OCI-M1 (cell line): ENCODE results near the gene BRD4.
A peak's percentile ranks its signal among the peaks of the same experiment; 100 is the strongest.
"Not testable (repeated sequence)": the region's sequence is repeated elsewhere in the genome, so short reads cannot be mapped to it uniquely, and the experiment has no call there.

Source experiments
- DNase-seq: peaks from one replicate; lab custom pipeline; 2025; lab: John Stamatoyannopoulos, UW

The BRD4 gene

DNA sequence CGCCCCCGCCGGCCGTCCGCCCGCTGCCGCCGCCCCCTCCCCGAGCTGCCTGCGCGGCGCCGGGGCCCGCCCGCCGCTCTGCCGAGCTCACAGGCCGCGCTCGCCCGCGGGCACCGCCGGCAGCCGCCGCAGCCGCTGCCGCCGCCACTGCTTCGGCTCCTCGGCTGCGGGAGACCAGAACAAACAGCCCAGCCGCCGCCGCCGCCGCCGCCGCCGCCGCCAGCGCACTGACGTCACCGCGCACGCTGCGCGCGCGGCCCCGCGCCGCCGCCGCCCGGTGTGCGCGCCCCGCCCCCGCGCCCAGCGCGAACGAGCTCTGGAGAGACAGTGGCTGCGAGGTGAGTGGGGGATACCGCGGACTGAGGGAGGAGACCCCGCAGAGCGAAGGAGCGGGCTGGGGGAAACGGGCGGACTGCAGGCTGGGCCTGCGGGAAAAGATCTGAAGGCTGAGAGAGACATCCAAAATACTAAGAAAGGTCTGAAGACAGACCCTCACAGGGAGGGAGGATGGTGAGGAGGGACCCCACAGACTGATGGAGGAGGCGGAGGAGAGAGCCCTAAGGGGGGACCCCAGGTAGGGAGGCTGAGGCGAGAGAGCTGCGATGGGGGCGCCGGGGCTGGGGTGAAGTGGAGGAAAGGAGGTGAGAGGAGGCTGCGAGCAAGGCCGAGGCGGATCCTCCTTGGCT lies at the start of gene BRD4:
Gene BRD4 (minus strand): TSS at position 229 of the 686 bp plus-strand sequence. CDS start 59,440 bp downstream, outside the sequence.
- DNase-seq = peak; percentile 87

DNA sequence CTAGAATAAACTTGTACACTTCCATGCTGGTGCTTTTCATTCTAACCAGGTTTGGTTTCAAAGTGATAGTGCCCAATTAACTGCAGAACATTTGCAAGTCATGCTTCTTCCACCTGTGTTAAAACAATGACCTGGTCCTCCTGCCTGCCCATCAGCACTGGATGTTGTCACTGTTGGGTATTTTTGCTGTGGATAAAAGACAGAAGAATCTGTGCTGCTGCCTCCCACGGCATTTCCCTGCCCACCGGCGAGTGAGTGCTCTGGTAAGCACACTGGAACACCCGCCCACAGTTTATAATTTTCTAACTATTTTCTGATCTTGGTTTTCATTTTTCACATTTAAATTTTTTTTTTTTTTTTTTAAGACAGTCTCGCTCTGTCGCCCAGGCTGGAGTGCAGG lies 49.5 kb upstream of the BRD4 start:
- no peak for DNase-seq

DNA sequence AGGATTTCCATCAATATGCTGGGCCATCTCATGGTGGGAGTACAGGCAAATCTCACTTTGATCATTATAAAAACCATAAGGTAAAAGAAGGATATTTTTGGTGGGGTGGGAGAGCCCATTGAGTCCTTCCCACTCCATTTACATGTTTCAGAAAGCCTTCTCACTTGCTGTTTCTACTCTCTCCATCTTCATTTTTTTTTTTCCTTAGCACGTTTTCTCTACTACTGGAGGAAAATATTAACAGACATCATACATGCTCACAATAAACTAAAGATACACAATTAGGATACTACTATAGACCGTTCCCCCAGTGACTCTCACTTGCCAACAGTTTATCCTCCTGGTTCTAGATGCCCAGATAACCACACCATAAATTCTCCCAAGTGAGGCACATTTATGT lies 49.1 kb upstream of the BRD4 start:
- no peak for DNase-seq

DNA sequence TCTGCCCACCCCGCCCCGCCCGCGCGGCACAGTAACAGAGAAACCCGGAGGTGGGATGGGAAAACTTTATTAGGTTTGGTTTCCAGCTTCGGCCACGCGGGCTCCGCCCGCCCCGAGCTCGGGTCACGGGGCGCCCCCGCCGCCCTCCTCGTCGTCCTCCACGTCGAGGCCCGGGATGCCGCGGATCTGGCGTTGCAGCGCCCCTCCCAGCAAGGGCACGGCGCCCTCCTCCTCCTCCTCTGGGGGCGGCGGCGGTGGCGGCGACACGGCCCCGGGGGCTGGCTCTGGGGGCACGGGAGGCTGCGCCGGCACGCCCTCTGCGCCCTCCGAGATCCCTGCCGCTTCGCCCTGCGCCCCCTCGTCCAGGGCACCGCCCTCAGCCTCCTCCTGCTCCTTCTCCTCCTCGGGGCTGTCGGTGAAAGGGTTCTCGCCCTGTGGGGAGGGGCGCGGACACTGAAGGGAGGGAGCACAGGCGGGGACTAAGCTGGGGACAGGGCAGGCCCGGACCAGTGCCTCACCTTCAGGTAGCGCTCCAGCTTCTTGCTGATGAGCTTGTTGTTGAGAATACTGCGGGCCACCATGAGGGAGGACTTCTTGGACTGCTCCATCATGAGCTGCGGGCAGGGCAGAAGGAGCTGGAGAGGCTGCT lies 47.8 kb upstream of the BRD4 start:
- DNase-seq = peak; percentile 93

DNA sequence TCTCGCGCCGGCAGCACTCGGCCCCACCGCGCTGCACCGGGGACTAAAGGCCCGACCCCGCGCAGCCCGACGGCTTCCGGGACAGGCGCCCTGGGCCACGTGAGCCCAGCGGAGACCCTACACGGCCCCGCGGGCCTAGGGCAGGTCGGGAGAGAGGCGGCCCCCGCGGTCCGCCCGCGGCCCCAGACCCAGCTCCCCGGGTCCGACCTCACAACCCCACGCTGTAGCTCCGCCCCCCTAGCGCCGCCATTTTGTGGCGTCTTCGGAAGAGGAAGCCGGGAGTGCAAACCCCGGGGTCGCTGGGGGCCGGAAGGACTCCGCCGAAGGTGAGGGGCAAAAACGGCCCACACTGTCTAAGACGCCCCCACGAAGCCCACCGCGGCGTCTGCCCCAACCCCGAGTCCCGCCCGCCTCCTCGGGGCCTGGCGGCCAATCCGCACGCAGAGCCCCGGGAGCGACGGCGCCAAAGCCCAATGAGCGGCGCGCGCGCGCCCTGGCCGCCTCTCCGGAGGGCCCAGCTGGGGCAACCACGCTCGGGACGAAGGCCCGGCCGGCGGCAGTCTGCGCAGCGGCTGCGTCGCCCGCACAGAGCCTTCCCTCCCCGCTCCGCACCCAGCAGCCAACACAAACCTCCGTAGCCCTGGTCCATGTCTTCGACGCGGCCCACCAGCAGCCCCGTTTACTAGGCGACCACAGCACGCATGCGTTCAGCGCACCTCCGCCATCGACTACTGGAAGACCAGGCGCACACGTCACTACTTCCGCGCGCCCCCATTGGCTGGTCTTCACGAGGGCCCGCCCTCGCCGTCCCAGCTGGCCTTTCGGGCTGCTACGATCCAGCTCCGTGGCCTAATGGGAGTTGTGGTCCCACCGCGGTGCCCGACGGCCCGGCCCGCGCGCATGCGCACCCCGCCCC lies 47.0 kb upstream of the BRD4 start, which contains the start of gene AKAP8:
Gene AKAP8 (minus strand): TSS at position 705 of the 916 bp plus-strand sequence. CDS start 56 bp downstream, at position 649.
- peak; percentile 100 for DNase-seq

DNA sequence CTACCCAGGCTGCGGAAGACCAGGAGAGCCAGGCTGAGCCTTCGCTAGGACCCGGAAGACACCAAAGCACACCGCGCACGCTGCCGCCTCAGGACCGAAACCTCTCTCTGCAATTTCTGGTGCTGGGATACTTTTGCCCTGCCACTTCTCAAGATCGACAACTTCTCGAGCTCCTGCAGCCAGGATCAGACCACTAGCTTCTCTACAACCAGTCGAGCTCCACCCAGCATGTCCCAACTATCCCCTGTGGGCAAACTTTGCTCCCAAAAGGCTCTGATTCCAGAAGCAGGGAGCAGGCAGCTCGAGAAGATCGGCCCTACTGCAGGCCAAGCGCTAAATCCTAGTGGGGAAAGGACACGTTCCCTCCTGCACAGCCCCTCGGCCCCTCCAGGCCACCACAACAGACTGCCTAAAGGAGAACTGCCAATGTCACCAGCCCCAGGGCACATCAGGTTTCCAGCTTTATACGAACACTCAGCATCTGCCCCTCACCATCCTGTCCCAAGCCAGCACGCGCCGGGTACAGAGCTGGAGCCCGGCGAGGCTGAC lies 46.3 kb upstream of the BRD4 start:
- DNase-seq = peak; percentile 89

DNA sequence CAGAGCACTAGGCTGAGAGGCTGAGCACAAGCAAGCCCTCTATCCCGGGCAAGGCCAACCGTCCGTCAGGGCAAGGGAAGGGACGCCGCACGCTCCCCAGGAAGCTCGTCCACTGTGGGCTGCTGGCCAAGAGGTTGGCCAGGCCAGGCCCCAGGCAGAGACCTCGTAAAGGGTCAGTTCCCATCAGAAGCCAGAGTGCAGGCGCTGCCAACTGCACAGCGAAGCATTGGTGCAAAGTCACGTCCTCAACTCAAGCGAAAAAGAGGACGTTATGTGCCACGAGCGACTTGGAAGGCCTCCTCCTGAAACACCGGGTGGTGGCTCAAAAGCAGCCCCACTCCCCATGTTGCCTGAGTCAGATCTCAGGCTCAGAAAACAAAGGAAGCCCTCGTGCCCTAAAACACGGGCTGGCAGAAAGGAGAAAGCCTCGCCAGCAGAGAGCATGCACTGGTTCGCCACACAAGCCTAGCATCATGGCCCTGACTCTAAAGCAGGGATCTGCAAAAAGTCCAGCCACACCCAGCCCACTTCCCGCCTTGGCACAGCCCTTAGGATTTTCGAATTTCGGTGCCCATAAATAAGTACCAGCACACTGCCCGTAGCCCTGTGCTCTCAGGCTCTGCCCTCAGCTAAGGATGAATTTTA lies 42.6 kb upstream of the BRD4 start:
- DNase-seq = no peak

DNA sequence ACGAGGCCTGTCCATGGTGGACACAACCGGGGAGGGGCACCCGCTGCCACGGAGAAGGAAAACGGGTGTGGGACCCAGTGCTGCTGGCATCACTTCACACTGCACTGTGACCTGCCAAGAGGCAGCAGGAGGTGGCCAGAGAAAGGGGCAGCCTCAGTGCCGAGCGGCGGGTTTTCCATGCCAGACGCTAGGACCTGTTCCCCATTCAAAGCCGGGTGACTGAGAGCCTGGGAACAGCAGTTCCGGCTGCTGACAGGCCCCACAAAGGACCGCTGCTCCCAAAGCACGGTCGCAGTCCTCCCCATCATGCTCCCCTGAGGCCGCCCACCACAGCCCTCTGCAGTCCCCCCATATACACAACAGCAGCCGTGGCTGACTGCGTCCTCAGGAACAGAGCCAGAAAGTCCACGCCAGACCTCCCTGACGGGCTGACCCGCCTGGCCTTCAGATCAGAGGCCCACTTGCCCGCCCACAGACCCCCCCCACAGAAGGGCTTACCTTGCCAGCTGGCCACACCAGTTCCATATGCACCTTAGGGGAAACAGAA lies 41.8 kb upstream of the BRD4 start:
- DNase-seq = no peak

DNA sequence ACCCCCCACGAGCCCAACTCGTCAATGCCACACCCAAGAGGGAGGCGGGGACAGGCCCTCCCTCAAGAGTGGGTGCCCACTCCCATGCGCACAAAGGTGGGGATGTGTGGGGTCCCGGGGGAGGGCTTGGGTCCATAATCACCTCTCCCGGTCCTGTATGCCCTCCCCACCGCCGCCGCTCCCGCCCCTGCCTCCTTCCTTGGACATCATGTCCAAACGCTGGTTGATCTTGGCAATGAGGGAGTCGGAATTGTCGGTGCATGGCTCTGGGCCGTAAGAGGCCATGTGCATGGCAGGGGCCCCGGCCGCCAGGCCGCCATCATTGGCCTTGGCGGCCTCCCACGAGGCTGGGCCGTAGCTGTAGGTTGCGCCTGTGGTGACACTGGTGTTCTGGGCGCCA lies 41.3 kb upstream of the BRD4 start:
- no peak for DNase-seq

DNA sequence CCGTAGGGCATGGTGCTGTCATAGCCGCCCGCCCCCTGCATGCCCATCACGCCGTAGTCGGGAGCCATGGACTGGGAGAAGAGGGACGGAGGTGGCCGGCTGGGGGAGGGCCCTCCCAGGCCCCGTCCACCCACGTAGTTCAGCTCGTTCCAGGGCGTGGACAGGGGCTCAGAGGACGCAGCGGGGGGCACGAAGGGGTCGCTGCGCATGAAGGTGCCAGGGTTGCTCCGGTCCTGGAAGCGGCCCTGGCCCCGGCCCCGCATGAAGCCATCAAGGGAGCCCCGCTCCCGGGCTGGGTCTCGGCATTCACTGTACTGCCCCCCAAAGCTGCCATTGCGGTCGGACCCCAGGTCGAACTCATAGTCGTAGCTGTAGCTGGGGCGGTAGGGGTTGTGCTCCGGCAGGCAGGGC lies 40.6 kb upstream of the BRD4 start:
- no peak for DNase-seq

DNA sequence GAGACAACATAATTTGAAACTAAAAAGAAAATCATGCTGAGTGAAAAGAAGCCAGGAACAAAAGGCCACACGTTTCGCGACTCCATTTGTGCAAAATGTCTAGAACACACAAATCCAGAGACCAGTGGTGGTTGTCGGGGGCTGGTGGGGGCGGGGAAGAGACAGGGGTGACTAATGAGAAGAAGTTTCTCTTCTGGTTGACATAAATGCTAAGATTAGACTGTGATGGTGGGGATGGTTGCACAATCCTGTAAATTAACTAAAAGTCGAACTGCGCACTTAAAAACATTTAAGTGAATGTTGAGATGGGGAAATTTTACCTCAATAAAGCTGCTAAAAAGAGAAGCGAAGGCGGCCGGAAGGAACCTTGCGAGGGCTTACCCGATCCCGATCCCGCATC lies 40.1 kb upstream of the BRD4 start:
- DNase-seq = no peak

DNA sequence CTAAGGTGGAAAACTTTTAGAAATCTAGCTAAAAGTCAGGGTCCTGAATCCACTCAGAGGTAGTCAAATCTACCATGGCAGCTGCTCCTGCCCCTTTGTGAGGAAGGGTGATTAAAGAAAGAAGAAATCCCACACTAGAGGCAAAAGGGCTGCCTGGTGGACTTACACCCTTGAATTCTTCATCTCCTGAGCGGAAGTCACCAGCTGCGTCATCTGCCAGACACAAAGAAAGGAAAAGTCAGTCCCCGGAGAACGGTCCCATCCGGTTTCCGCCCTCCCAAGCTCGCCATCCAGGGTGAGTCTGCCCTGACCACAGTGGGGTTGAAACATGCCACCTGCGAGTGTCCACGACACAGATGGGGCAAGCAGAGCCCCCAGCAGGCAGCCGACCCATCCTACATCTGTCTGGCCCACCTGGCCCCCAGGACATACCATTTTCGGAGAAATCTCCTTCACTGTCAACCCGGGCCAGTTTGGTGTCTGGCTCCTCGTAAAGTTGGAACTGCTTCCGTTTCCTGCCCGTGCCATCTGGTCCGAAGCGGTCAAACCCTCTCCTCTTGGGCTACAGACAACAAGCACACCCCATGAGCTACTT lies 39.5 kb upstream of the BRD4 start:
- DNase-seq = no peak

DNA sequence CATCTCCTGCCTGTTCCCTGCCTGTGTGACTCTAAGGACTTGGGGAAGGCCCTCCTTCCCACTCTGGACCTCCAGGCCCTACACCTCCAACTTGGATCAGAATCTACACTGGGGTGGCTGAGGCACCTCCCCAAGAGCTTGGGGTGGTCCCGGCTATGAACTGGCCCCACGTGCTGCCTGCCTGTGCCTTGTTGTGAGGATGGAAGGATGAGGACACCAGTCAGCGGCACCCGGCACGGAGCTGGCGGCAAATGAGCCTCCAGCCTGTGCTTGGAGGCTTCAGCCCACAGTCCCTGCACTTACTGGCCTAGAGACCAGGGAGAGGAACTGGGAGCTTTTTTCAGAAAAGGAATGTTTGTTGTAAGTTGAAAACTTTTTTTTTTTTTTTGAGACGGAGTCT lies 38.8 kb upstream of the BRD4 start:
- DNase-seq = no peak

DNA sequence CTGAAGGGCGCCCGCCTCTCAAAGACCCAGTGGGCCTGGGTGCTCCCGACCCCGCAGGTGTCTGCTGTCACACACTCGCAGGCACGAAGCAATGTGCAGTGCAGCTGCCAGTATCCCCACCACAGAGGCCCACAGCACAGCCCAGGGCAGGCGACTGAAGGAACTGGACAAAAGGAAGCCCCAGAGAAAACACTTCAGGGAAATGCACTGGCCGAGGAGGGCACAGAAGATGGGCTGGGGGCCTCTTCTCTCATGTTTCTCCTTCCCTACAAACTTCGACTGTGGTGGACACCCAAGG lies 37.2 kb upstream of the BRD4 start:
- no peak for DNase-seq

DNA sequence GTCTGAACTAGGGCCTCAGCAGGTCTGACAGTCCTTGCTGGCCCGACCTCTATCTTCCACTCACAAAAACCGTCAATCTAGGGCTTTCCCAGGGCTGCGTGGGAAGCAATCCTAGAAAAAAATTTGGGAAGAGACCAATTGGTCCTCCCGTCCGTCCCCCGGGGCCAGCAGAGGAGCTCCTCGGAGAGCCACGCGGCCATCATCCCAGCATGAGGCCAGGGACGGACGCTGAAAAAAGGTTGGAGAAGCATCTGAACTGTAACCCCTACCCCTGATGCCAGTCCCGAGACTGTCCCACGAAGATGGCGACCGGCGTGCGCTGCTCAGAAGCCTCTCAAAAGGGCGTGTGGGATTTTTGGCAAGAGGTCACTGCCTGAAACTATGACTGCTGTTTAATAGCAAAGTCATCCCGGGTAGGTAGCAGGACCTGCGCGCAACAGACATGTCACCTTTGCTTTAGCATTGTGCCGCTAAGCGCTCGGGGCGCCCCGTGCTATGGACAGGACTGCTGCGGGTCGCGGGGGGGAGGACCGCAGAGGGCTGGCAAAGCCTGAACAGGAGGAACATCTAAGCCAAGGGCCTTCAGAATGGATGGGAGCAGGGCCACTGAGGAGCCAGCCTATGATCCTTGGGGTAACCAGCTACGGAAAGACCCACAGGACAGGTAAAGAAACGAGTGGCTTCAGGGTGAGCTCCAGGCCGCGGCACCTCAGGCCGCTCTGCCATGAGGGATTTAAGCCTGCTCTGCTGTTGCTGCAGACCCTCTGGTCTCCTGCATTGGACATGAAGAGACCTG lies 36.7 kb upstream of the BRD4 start:
- DNase-seq = no peak

DNA sequence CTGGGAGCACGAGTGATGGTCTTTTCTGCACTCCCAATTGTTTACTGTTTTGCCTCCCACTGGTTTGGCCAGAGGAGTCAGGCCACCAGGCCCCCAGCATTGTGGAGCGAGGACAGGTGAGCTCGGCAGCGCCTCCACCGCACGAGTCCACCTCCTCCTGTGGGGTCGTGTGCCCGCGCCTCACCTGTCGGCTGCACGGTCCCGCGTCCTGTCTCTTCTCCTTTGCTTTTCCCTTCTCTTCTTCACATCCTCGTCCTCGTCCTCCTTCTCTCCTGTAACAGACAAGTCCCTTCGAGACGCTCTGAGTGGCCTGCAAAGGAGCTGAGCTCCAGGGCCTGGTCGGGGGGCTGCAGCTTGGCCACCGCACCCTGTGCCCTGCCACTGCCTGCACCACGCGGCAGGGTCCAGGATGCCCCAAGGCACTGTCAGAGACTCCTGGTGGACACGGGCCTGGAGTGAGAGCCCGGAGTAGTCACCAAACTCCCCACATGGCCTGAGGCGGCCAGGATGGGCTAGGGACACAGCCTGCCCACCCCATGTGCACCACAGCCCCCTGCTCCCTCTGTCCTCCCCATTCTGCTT lies 35.8 kb upstream of the BRD4 start:
- DNase-seq = no peak

DNA sequence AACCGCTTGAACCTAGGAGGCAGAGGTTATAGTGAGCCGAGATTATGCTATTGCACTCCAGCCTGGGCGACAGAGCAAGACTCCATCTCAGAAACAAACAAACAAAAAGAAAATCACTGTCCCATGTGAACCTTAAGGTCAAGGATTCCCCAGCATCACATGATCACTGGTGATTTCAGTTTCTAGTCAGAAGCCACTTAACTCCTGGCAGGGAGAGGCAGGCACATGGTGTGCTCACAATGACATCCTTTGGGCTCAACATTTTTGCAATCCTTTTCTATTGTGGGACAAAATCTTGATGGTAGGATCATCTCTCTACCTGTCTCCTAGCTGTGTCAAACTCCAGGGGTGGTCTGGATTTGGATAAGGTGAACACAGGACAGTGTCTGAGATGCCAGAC lies 35.1 kb upstream of the BRD4 start:
- DNase-seq = no peak

DNA sequence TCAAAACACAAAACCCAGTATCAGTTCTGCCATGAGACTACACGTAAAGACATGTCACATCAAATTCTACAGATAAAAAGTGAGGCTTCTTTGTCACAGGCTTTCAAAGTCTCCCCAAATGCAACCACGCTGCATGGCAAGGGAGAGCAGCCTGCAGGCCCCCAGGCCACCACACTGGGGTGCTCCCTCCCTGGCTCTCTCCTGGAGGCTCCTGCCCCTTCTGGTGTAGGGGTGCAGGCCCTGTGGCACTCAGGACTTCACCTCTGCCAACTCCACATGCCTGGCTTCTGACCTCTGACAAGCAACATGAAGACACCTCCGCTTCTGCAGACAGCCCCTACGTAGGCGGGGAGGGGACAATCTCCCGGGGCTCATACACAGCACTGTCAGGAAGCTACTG lies 32.9 kb upstream of the BRD4 start:
- no peak for DNase-seq

DNA sequence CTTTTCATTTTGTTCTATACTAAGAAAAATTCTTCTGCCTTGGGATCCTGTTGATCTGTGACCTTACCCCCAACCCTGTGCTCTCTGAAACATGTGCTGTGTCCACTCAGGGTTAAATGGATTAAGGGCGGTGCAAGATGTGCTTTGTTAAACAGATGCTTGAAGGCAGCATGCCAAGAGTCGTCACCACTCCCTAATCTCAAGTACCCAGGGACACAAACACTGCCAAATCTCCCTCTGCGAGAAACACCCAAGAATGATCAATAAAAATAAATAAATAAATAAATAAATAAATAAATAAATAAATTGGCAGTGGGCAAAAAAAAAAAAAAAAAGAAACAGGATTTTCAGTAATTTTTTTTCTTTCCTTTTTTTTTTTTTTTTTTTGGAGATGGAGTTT lies 31.5 kb upstream of the BRD4 start:
- not testable (repeated sequence) for DNase-seq

DNA sequence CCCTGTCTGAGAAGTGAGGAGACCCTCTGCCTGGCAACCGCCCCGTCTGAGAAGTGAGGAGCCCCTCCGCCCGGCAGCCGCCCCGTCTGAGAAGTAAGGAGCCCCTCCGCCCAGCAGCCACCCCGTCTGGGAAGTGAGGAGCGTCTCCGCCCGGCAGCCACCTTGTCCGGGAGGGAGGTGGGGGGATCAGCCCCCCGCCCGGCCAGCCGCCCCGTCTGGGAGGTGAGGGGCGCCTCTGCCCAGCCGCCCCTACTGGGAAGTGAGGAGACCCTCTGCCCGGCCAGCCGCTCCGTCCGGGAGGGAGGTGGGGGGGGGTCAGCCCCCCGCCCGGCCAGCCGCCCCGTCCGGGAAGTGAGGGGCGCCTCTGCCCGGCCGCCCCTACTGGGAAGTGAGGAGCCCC lies 30.7 kb upstream of the BRD4 start:
- not testable (repeated sequence) for DNase-seq
